NCI-H187 treated with DMSO at 0.1 percent for 48 hours (cell line): ENCODE measurements around the gene DEAF1.

Experiments
- DNase-seq: peaks from one replicate; lab custom pipeline; 2025; lab: John Stamatoyannopoulos, UW

DEAF1 gene

GRCh38 chr11:623999-624704 lies 70.9 kb downstream of the DEAF1 start:
- DNase-seq = no peak

- DNase-seq = no peak
These were observed 71.6 kb downstream of the DEAF1 start for GRCh38 chr11:623349-623869.

GRCh38 chr11:621838-622237 lies 73.2 kb downstream of the DEAF1 start:
- no peak for DNase-seq

- DNase-seq = no peak
These were observed 73.8 kb downstream of the DEAF1 start for GRCh38 chr11:620935-621814.

GRCh38 chr11:620201-620600 lies 74.8 kb downstream of the DEAF1 start:
- DNase-seq = no peak

- DNase-seq = no peak
These were observed 75.4 kb downstream of the DEAF1 start for GRCh38 chr11:619628-620050.

- no peak for DNase-seq
These were observed 76.0 kb downstream of the DEAF1 start for GRCh38 chr11:618856-619627.

GRCh38 chr11:617912-618682 lies 76.9 kb downstream of the DEAF1 start:
- DNase-seq = no peak

- DNase-seq = no peak
These were observed 77.7 kb downstream of the DEAF1 start for GRCh38 chr11:617199-617911.

GRCh38 chr11:616320-617198 lies 78.5 kb downstream of the DEAF1 start:
- DNase-seq = no peak

- DNase-seq = peak; percentile 63
These were observed 79.3 kb downstream of the DEAF1 start, which contains the start of gene IRF7 for GRCh38 chr11:615504-616319. TSS of gene IRF7 (minus strand) at chr11:615950. CDS start at chr11:615364, 586 bp downstream.

GRCh38 chr11:614623-615503 lies 80.2 kb downstream of the DEAF1 start:
- DNase-seq = no peak

- DNase-seq = no peak
These were observed 80.9 kb downstream of the DEAF1 start for GRCh38 chr11:614021-614622.

GRCh38 chr11:613369-613968 lies 81.6 kb downstream of the DEAF1 start:
- DNase-seq = peak; percentile 10

GRCh38 chr11:612961-613300 lies 82.1 kb downstream of the DEAF1 start:
- DNase-seq = no peak

- DNase-seq = no peak
These were observed 82.6 kb downstream of the DEAF1 start for GRCh38 chr11:612201-612960.
